HepG2 (cell line): Measurements from ENCODE around the gene RRBP1. TPM values are rescaled to one million over a fixed set of nuclear protein-coding genes. Genes with fewer than 3 reads are reported as not detected.

Experiments used
- ARNT2 ChIP-seq: sonication (generic); formaldehyde crosslinking; IDR thresholded peaks from 2 replicates; pipeline ENCODE4 v1.8.0; 2022; ENCODE audit warnings: mild to moderate bottlenecking, low read depth, missing genetic modification reagents, moderate library complexity
- ATAD3A ChIP-seq: sonication (generic); formaldehyde crosslinking; IDR thresholded peaks from 2 replicates; pipeline ENCODE4 v1.4.0; 2020; ENCODE audit warnings: missing genetic modification reagents
- E2F5 ChIP-seq: sonication (generic); formaldehyde crosslinking; conservative IDR thresholded peaks from 2 replicates; pipeline ENCODE4 v1.4.0; 2020; ENCODE audit warnings: missing genetic modification reagents
- GFI1 ChIP-seq: sonication (generic); formaldehyde crosslinking; IDR thresholded peaks from 2 replicates; pipeline ENCODE4 v1.5.0; 2020; ENCODE audit warnings: missing genetic modification reagents, mild to moderate bottlenecking, borderline replicate concordance
- GPN1 ChIP-seq: sonication (generic); formaldehyde crosslinking; IDR thresholded peaks from 2 replicates; pipeline ENCODE4 v1.5.1; 2020; ENCODE audit warnings: missing genetic modification reagents, borderline replicate concordance
- HNF1B ChIP-seq: sonication (generic); formaldehyde crosslinking; IDR thresholded peaks from 2 replicates; pipeline ENCODE4 v1.5.1; 2020; ENCODE audit warnings: mild to moderate bottlenecking, moderate library complexity, missing genetic modification reagents
- HNF4G ChIP-seq, 2 experiments: sonication (generic) in 1 of 2; formaldehyde crosslinking in 1 of 2; IDR thresholded peaks; 2 replicates each; pipeline versions ENCODE4 v1.4.0 to v1.6.1; 2011 to 2020; ENCODE audit warnings: borderline replicate concordance in 2 of 2, low read depth in 2 of 2, mild to moderate bottlenecking in 2 of 2, low read length in 1 of 2, missing genetic modification reagents in 1 of 2, moderate library complexity in 1 of 2
- HOMEZ ChIP-seq: IDR thresholded peaks from 2 replicates; pipeline ENCODE4 v1.6.1; 2016; ENCODE audit warnings: low read depth
- KMT2B ChIP-seq: IDR thresholded peaks from 2 replicates; pipeline ENCODE4 v1.6.1; 2016; ENCODE audit warnings: missing genetic modification reagents, missing compliant biosample characterization
- PHF20 ChIP-seq: sonication (generic); formaldehyde crosslinking; IDR thresholded peaks from 2 replicates; pipeline ENCODE4 v1.5.0; 2020; ENCODE audit warnings: mild to moderate bottlenecking, missing genetic modification reagents
- SMYD3 ChIP-seq: sonication (generic); formaldehyde crosslinking; IDR thresholded peaks from 2 replicates; pipeline ENCODE4 v1.8.1; 2023; ENCODE audit warnings: mild to moderate bottlenecking, missing genetic modification reagents
- TFDP1 ChIP-seq: IDR thresholded peaks from 2 replicates; pipeline ENCODE4 v1.6.1; 2016; ENCODE audit warnings: missing compliant biosample characterization, missing genetic modification reagents, borderline replicate concordance
- ZNF20 ChIP-seq: sonication (generic); formaldehyde crosslinking; IDR thresholded peaks from 2 replicates; pipeline ENCODE4 v1.4.0; 2020; ENCODE audit warnings: mild to moderate bottlenecking, moderate library complexity, missing genetic modification reagents
- ZNF251 ChIP-seq: sonication (generic); formaldehyde crosslinking; IDR thresholded peaks from 2 replicates; pipeline ENCODE4 v1.9.0; 2021; ENCODE audit warnings: mild to moderate bottlenecking, missing genetic modification reagents
- ZNF253 ChIP-seq: sonication (generic); formaldehyde crosslinking; IDR thresholded peaks from 2 replicates; pipeline ENCODE4 v1.8.0; 2022; ENCODE audit warnings: mild to moderate bottlenecking, missing genetic modification reagents, borderline replicate concordance
- ZNF281 ChIP-seq: sonication (generic); formaldehyde crosslinking; IDR thresholded peaks from 2 replicates; pipeline ENCODE4 v1.4.0; 2020; ENCODE audit warnings: missing genetic modification reagents, borderline replicate concordance
- ZNF343 ChIP-seq: sonication (generic); formaldehyde crosslinking; IDR thresholded peaks from 2 replicates; pipeline ENCODE4 v1.4.0; 2020; ENCODE audit warnings: mild to moderate bottlenecking, missing genetic modification reagents
- ZNF546 ChIP-seq: sonication (generic); formaldehyde crosslinking; conservative IDR thresholded peaks from 2 replicates; pipeline ENCODE4 v1.8.1; 2023; ENCODE audit warnings: mild to moderate bottlenecking, missing genetic modification reagents
- ZNF549 ChIP-seq: sonication (generic); formaldehyde crosslinking; IDR thresholded peaks from 2 replicates; pipeline ENCODE4 v1.5.0; 2020; ENCODE audit warnings: missing genetic modification reagents
- ZNF556 ChIP-seq: sonication (generic); formaldehyde crosslinking; IDR thresholded peaks from 2 replicates; pipeline ENCODE4 v1.4.0; 2020; ENCODE audit warnings: mild to moderate bottlenecking, missing genetic modification reagents, borderline replicate concordance
- ZNF7 ChIP-seq: IDR thresholded peaks from 2 replicates; pipeline ENCODE4 v1.6.1; 2016; ENCODE audit warnings: missing biosample characterization, missing genetic modification reagents
- polyA plus RNA-seq, 8 experiments: library from polyadenylated mRNA; depleted of rRNA in 3 of 8; stranded (reverse) in 7 of 8; unstranded in 1 of 8; fragments of >200 nt; fragmentation: Illumina TruSeq in 4 of 8; extraction: Trizol in 4 of 8; gene quantifications; 2 replicates each; pipeline versions ENCODE4 v1.2.1 to v1.2.3, GENCODE V29; 2011 to 2016; ENCODE audit warnings: low read depth in 4 of 8, missing spikeins in 1 of 8, mixed read lengths in 1 of 8; ENCODE audit not compliant: insufficient read depth in 1 of 8
- total RNA-seq, 5 experiments: library from RNA; depleted of rRNA; stranded (reverse); fragments of >200 nt; fragmentation: Illumina TruSeq; extraction: Trizol; gene quantifications; 2 replicates each; pipeline ENCODE4 v1.2.3, GENCODE V29; 2016; ENCODE audit warnings: low read depth in 1 of 5

The RRBP1 gene
- total and polyA plus RNA-seq, 2 of the 13 experiments (the other 11 are each of a cell fraction or from before 2014, with no cell fraction given): 150 to 222 TPM

GRCh38 chr20:17680836-17681725, 961 bp downstream of the RRBP1 start (continued):
- no peak for TF ChIP-seq ZNF281 (CRISPR knock-in tag)
- no peak for TF ChIP-seq HNF1B (CRISPR knock-in tag)
- no peak for TF ChIP-seq ZNF549 (CRISPR knock-in tag)
- no peak for TF ChIP-seq HOMEZ (CRISPR knock-in tag)
- no peak for TF ChIP-seq GFI1 (CRISPR knock-in tag)
- TF ChIP-seq PHF20: no peak
- TF ChIP-seq E2F5 (CRISPR knock-in tag): no peak
- no peak for TF ChIP-seq ZNF20
- TF ChIP-seq HNF4G (IDR thresholded peaks at IDR 0.05; ENCODE audit: borderline replicate concordance, low read depth, low read length): no peak
- no peak for TF ChIP-seq HNF4G (CRISPR knock-in tag; IDR thresholded peaks at IDR 0.05; ENCODE audit: borderline replicate concordance, low read depth)
- TF ChIP-seq ZNF251 (CRISPR knock-in tag): no peak
- peak; percentile 25; the same call in 1 of the 2 replicates for TF ChIP-seq ARNT2 (CRISPR knock-in tag)
- no peak for TF ChIP-seq KMT2B (CRISPR knock-in tag)
- TF ChIP-seq TFDP1: no peak
- no peak for TF ChIP-seq ZNF253
- no peak for TF ChIP-seq ZNF556 (CRISPR knock-in tag)
- no peak for TF ChIP-seq ZNF7 (CRISPR knock-in tag)
- TF ChIP-seq SMYD3 (CRISPR knock-in tag): no peak
- no peak for TF ChIP-seq ATAD3A
- no peak; the same call in 1 of the 2 replicates for TF ChIP-seq ZNF343
- TF ChIP-seq GPN1 (CRISPR knock-in tag): 0 out of 2 replicates have a peak, but pooled peaks have one; percentile 49
- no peak for TF ChIP-seq ZNF546 (CRISPR knock-in tag)
